NCI-H187 (cell line): ENCODE measurements around the gene SPINT1.
A peak's percentile ranks its signal among the peaks of the same experiment; 100 is the strongest.

Source experiments
- DNase-seq, 2 experiments: peaks; one replicate each; lab custom pipeline; 2025; lab: John Stamatoyannopoulos, UW

The SPINT1 gene

GRCh38 chr15:40892447-40893012 is 48.7 kb downstream of the SPINT1 start:
- no peak for DNase-seq

- no peak for DNase-seq
Measured at GRCh38 chr15:40893019-40893670, 49.3 kb downstream of the SPINT1 start.

- peak; percentile 89 to 90 for DNase-seq
Measured at GRCh38 chr15:40893733-40894680, 50.2 kb downstream of the SPINT1 start, which contains the start of gene VPS18. Gene VPS18 (plus strand): TSS chr15:40894450. CDS start chr15:40894769, 319 bp downstream.

DNA sequence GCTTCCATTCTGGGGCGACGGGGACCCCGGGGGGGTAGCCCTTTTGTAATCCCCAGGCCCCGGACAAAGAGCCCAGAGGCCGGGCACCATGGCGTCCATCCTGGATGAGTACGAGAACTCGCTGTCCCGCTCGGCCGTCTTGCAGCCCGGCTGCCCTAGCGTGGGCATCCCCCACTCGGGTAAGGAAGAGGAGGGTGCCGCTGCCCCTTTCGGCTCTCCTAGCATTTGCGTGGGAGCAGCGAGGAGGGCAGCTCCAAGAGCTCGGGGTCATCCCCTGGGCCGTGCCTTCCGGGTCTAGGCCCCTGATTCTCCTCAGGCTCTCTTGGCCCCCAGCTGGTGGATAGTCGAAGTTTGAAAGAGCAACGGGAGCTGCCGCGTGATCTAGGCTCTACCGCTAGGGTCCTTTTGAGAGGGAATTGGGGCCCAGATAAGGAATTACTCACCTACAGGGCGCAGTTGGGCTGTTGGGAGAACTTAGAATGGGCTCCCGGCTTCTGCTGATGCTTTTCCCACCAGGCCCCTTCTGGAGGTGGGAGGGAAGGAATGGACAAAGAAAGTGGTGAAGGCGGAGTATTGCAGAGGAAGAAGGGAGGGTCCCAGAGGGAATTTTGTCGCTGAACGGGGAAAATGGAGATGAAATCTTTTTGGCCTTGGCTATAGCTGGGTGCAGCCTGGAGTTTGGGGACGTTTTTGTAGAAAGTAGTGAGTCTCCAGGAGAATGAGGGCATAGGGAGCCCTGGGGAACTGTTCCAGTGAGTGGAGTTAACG is 51.0 kb downstream of the SPINT1 start:
- DNase-seq: no peak

GRCh38 chr15:40899536-40900207 is 55.8 kb downstream of the SPINT1 start:
- no peak for DNase-seq

DNA sequence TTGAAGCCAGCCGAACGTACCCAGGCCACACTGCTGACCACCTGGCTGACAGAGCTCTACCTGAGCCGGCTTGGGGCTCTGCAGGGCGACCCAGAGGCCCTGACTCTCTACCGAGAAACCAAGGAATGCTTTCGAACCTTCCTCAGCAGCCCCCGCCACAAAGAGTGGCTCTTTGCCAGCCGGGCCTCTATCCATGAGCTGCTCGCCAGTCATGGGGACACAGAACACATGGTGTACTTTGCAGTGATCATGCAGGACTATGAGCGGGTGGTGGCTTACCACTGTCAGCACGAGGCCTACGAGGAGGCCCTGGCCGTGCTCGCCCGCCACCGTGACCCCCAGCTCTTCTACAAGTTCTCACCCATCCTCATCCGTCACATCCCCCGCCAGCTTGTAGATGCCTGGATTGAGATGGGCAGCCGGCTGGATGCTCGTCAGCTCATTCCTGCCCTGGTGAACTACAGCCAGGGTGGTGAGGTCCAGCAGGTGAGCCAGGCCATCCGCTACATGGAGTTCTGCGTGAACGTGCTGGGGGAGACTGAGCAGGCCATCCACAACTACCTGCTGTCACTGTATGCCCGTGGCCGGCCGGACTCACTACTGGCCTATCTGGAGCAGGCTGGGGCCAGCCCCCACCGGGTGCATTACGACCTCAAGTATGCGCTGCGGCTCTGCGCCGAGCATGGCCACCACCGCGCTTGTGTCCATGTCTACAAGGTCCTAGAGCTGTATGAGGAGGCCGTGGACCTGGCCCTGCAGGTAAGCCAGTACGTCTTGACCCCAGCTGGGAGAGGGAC is 56.6 kb downstream of the SPINT1 start:
- no peak for DNase-seq

- no peak for DNase-seq
Measured at GRCh38 chr15:40901053-40901443, 57.2 kb downstream of the SPINT1 start.

DNA sequence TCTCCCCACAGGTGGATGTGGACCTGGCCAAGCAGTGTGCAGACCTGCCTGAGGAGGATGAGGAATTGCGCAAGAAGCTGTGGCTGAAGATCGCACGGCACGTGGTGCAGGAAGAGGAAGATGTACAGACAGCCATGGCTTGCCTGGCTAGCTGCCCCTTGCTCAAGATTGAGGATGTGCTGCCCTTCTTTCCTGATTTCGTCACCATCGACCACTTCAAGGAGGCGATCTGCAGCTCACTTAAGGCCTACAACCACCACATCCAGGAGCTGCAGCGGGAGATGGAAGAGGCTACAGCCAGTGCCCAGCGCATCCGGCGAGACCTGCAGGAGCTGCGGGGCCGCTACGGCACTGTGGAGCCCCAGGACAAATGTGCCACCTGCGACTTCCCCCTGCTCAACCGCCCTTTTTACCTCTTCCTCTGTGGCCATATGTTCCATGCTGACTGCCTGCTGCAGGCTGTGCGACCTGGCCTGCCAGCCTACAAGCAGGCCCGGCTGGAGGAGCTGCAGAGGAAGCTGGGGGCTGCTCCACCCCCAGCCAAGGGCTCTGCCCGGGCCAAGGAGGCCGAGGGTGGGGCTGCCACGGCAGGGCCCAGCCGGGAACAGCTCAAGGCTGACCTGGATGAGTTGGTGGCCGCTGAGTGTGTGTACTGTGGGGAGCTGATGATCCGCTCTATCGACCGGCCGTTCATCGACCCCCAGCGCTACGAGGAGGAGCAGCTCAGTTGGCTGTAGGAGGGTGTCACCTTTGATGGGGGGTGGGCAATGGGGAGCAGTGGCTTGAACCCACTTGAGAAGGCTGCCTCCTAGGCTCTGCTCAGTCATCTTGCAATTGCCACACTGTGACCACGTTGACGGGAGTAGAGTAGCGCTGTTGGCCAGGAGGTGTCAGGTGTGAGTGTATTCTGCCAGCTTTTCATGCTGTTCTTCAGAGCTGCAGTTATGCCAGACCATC is 59.0 kb downstream of the SPINT1 start:
- DNase-seq: no peak

- no peak for DNase-seq
Measured at GRCh38 chr15:40904552-40905201, 60.8 kb downstream of the SPINT1 start.

DNA sequence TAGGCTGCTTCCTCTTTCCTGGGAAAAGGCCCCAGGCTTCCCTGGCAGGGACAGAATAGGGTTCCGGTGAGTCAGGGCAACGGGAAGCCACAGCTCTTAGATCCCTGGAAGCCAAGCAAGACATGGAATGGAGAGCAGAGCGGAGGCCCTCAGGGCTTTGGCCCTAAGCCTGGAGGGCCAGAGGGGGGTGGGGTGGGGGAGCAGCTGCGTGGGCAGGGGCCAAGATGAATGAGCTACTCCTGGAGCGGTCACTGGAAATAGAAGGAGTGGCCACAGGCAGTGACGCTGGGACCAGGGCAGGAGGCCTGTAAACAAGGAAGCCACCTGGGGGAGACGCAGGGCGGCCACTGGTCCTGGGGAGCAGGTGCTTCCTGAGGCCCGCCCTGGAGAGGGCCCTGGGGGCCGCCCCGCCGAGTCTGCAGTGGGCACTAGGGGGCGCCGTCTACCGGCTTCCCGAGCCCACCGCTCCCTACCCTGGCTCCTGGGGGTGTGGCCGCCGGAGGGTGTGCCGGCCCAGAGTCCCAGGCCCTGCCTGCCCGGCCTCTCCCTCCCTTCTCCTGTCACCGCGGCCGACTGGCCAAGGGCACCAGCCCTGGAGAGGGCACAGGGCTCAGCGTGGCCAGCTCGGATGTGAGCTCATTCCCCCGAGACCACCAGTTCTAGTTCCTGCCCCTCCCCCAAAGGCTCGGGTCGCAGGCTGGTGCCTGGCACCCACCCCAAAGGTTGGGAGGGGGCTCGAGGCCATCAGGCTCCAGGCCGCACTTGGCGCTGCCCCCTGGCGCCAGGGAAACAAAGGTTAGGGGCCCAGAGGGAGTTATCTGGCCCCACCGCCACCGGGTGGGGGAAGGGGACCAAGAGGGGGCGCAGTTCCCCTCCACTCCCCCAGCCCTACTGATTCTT is 62.5 kb downstream of the SPINT1 start:
- peak; percentile 28 to 35 for DNase-seq

- no peak for DNase-seq
Measured at GRCh38 chr15:40906991-40907802, 63.3 kb downstream of the SPINT1 start.
